ENCODE data around the gene TMEM54. TPM values are rescaled to one million over a fixed set of nuclear protein-coding genes. Genes with fewer than 3 reads are reported as not detected.

Gene TMEM54
- total RNA-seq, 4 donors from 2014 or later = 13.1 to 41.4 (median 26.3) TPM

- Histone ChIP-seq H3K36me3 (peaks cover 0 to 38% (median 0%) of the 10 kb centered on the region in 3 donors), H3K27ac (no peak overlapping the region), H3K4me3 (no peak overlapping the region), H3K9me3 (no peaks in the 10 kb centered on the region), H3K27me3 (peaks cover 0 to 25% of the 10 kb centered on the region in 2 donors), H3K4me1 (peaks cover 0 to 28% (median 9%) of the 10 kb centered on the region in 4 donors)
- TF ChIP-seq POLR2A (IDR thresholded peaks at IDR 0.05) (no peak), EP300 (IDR thresholded peaks at IDR 0.05) (no peak), CTCF (IDR thresholded peaks at IDR 0.05) (no peak)
- DNase-seq (ENCODE audit: low spot score in 2 of 2) = no peak
- WGBS, 2 donors = 87 to 94% methylated on average over 9 of the region's 9 CpGs
These were observed 32.3 kb downstream of the TMEM54 start for GRCh38 chr1:32868806-32869455.

- Histone ChIP-seq H3K4me1 (peaks cover 0 to 28% (median 9%) of the 10 kb centered on the region in 4 donors), H3K36me3 (peaks cover 0 to 46% (median 0%) of the 10 kb centered on the region in 3 donors), H3K4me3 (no peak overlapping the region), H3K9me3 (no peaks in the 10 kb centered on the region), H3K27ac (no peak overlapping the region), H3K27me3 (peaks cover 0 to 25% of the 10 kb centered on the region in 2 donors)
- no peak for TF ChIP-seq CTCF (IDR thresholded peaks at IDR 0.05)
- no peak for TF ChIP-seq POLR2A (IDR thresholded peaks at IDR 0.05)
- TF ChIP-seq EP300 (IDR thresholded peaks at IDR 0.05) = no peak
- no peak for DNase-seq (ENCODE audit: low spot score in 2 of 2)
- 87% methylated on average over 10 to 13 of the region's 13 CpGs for WGBS, 2 donors
These were observed 33.1 kb downstream of the TMEM54 start for GRCh38 chr1:32868085-32868484.

- Histone ChIP-seq H3K36me3 (peaks cover 0 to 51% (median 0%) of the 10 kb centered on the region in 3 donors), H3K4me3 (no peak overlapping the region), H3K27ac (no peak overlapping the region), H3K9me3 (no peaks in the 10 kb centered on the region), H3K4me1 (peaks cover 0 to 25% (median 9%) of the 10 kb centered on the region in 4 donors), H3K27me3 (peaks cover 0 to 21% of the 10 kb centered on the region in 2 donors)
- DNase-seq (ENCODE audit: low spot score in 2 of 2) = no peak
- 95% methylated on average over 7 of the region's 7 CpGs for WGBS, 2 donors
- TF ChIP-seq POLR2A (IDR thresholded peaks at IDR 0.05) = no peak
- TF ChIP-seq CTCF (IDR thresholded peaks at IDR 0.05) = no peak
- no peak for TF ChIP-seq EP300 (IDR thresholded peaks at IDR 0.05)
These were observed 33.5 kb downstream of the TMEM54 start for GRCh38 chr1:32867671-32868070.

GRCh38 chr1:32867151-32867550, 34.0 kb downstream of the TMEM54 start:
- H3K36me3 ChIP-seq = peaks cover 0 to 56% (median 0%) of the 10 kb centered on the region in 3 donors
- H3K4me1 ChIP-seq = peaks cover 0 to 20% (median 6%) of the 10 kb centered on the region in 4 donors
- TF ChIP-seq CTCF (IDR thresholded peaks at IDR 0.05) = no peak
- no peak for TF ChIP-seq POLR2A (IDR thresholded peaks at IDR 0.05)
- TF ChIP-seq EP300 (IDR thresholded peaks at IDR 0.05) = no peak
- WGBS, 2 donors = 85 to 86% methylated on average over 5 of the region's 5 CpGs
- no peaks in the 10 kb centered on the region for H3K9me3 ChIP-seq
- no peak overlapping the region for H3K27ac ChIP-seq
- H3K4me3 ChIP-seq = no peak overlapping the region
- peaks cover 0 to 17% of the 10 kb centered on the region in 2 donors for H3K27me3 ChIP-seq
- DNase-seq (ENCODE audit: low spot score in 2 of 2) = no peak

- 49 to 51% methylated on average over 3 of the region's 3 CpGs for WGBS, 2 donors
- Histone ChIP-seq H3K36me3 (peaks cover 0 to 69% (median 0%) of the 10 kb centered on the region in 3 donors), H3K4me1 (peaks cover 0 to 14% (median 4%) of the 10 kb centered on the region in 4 donors), H3K27me3 (peaks cover 0 to 8% of the 10 kb centered on the region in 2 donors), H3K4me3 (no peak overlapping the region), H3K9me3 (no peaks in the 10 kb centered on the region), H3K27ac (no peak overlapping the region)
- DNase-seq (ENCODE audit: low spot score in 2 of 2) = no peak
- no peak for TF ChIP-seq CTCF (IDR thresholded peaks at IDR 0.05)
- TF ChIP-seq POLR2A (IDR thresholded peaks at IDR 0.05) = no peak
- TF ChIP-seq EP300 (IDR thresholded peaks at IDR 0.05) = no peak
These were observed 35.4 kb downstream of the TMEM54 start for GRCh38 chr1:32865639-32866405.
